HG03039 (cell line): Measurements from ENCODE around the gene SUSD3.

Experiments used
- ATAC-seq: cut with Tn5 transposase; IDR thresholded peaks from one replicate; pipeline ENCODE4 v1.9.1; 2021; ENCODE audit warnings: mild to moderate bottlenecking, moderate library complexity; ENCODE audit not compliant: unreplicated experiment

SUSD3 gene

GRCh38 chr9:93072383-93072795, 13.9 kb downstream of the SUSD3 start:
- ATAC-seq, result no peak

DNA sequence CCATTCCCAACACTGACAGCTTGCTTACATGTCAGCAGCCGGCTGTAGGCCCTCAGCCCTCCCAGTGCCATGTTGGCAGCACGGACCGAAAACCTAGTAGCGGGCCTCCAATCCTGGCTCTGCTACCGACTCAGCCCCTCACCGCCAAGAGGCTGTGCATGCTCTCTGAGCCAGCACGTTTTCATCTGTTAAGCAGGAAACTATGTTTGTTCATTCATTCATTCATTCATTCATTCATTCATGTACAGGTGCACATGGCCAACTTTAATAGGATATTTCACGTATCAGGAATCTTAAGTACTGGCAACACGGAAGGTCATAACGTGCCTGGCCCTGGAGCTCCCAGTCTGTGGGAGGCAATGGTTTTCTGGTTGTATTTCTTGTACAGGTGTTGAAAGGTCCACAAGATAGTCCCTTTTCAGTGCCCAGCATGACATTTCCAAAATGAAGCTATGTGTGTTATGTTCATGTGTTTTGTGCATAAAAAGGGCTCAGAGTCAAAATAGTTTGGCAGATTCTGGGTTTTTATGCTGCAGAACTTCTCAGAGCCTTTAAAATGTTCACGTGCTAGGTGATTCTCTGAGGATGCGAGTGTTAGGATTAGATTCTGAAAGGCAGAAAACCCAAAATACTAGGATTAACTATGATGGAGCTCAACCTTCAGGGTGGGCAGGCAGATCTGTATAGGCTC, 17.7 kb downstream of the SUSD3 start:
- no peak for ATAC-seq

- no peak for ATAC-seq
These were observed 18.3 kb downstream of the SUSD3 start for GRCh38 chr9:93076792-93077128.

DNA sequence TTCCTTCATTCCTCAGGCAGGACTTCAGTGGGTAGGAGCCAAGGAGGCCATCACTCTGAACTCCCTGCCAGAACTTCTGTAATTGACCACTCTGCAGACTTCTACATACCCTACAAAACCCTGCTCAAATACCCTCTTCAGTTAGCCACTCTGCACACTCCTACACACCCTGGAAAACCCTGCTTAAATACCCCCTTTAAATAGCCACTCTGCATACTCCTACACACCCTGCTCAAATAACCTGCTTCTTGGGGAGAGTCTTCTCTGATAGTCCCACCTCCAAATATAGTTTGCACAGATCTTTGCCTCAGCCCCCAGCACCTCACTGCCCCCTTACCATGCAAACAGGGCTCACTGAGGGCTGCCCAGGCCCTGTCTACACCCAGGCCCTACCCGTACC, 18.9 kb downstream of the SUSD3 start:
- no peak for ATAC-seq

DNA sequence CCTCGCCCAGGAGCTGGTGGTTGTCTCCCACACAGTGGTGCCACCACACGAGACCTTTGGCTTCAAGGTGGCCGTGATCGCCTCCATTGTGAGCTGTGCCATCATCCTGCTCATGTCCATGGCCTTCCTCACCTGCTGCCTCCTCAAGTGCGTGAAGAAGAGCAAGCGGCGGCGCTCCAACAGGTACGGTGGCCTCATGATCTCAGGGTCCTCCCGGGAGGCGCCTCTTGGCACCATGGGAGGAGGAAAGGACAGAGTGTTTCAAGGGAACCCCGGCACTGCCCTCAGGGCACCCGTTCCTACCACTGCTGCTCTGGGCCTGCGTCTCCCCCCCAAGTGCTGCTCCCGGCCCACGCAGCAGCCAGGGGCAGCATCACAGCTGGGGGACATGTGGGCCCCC, 19.3 kb downstream of the SUSD3 start:
- no peak for ATAC-seq

DNA sequence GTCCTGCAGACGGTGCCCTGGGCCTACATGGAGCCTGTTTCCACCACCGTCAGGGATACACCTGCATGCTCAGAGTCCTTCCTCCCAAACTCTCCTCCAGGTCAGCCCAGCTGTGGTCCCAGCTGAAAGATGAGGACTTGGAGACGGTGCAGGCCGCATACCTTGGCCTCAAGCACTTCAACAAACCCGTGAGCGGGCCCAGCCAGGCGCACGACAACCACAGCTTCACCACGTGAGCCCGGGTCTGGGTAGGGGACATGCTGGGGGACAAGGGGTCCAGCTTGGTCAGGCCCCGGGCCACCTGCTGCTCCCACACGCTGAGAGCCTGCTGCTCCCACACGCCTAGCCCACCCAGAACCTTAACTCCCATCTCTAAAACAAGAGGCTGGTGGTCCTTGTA, 20.9 kb downstream of the SUSD3 start:
- ATAC-seq, result no peak

- no peak for ATAC-seq
These were observed 21.9 kb downstream of the SUSD3 start for GRCh38 chr9:93080406-93080805.

DNA sequence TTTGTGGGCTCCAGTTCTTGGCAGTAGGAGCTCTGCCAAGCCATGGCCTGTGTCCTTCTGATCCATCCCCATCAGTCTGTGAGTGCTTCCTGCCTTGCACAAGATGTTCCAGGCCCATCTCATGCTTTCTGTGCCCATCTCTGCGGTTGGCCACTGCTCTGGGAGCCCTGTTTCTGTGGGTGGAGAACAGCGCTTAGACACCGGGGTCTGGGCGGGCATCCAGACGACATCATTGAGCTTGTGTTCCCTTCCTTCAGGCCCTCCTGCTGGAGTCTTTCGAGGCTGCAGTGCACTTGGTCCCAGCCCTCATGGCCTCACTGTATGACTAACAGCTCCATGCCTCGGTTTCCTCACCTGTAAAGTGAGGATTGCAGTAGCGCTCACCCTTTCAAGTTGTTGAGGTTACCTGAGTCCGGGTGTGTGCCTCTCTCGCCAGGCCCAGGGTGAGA, 22.6 kb downstream of the SUSD3 start:
- no peak for ATAC-seq

DNA sequence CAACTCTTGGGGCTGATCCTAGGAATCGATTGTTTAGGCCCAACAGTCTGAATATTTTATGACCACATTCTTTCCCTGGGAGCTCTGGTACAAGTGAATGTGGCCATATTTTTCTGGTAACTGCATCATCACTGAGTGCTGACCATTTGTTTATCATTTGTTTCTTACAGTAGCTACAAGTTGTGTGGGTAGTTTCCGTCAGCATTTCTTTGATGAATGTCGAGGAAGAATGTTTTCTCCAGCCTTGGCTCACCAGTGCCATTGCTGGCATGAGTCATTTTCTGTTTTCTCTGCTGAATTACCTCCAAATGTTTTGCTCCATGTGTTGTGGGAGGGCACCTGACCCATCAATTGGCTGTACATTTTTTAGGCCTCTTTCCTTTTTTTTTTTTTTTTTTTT, 23.4 kb downstream of the SUSD3 start:
- ATAC-seq, result no peak

DNA sequence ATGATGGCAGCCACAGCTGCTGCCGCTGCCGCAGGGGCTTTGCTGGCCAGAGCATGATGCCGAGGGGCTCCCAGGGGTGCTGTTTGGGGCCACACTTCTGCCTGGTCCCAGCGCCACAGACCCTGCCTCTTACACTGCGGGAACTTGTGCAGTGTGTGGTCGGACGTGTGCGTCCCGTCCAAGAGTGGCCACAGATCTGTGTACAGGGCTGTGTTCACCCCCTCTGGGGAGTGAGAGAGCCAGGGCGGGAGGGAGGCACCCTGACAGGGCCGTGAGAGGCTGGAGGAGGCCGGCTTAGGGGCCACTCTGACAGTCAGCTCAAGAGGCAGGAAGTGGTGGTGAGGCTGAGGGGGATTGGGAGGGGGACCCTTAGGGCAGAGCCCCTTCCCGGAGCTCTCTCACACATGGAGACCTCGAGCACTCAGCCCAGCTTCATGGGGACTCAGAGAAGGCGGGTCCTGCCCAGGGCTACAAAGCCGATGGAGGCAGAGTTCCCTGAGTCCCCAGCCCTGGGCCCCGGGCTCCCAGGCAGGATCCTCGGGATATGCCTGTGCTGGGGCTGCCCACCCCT, 24.4 kb downstream of the SUSD3 start:
- no peak for ATAC-seq

GRCh38 chr9:93083592-93084470, 25.3 kb downstream of the SUSD3 start:
- no peak for ATAC-seq

- no peak for ATAC-seq
These were observed 26.0 kb downstream of the SUSD3 start for GRCh38 chr9:93084471-93084881.

- no peak for ATAC-seq
These were observed 27.2 kb downstream of the SUSD3 start for GRCh38 chr9:93085676-93086075.

GRCh38 chr9:93086447-93087224, 28.1 kb downstream of the SUSD3 start:
- no peak for ATAC-seq

GRCh38 chr9:93087971-93088655, 29.6 kb downstream of the SUSD3 start:
- ATAC-seq, result no peak

- ATAC-seq, result no peak
These were observed 30.1 kb downstream of the SUSD3 start for GRCh38 chr9:93088656-93089015.

- no peak for ATAC-seq
These were observed 30.5 kb downstream of the SUSD3 start for GRCh38 chr9:93089024-93089423.

- no peak for ATAC-seq
These were observed 31.0 kb downstream of the SUSD3 start for GRCh38 chr9:93089481-93089991.

DNA sequence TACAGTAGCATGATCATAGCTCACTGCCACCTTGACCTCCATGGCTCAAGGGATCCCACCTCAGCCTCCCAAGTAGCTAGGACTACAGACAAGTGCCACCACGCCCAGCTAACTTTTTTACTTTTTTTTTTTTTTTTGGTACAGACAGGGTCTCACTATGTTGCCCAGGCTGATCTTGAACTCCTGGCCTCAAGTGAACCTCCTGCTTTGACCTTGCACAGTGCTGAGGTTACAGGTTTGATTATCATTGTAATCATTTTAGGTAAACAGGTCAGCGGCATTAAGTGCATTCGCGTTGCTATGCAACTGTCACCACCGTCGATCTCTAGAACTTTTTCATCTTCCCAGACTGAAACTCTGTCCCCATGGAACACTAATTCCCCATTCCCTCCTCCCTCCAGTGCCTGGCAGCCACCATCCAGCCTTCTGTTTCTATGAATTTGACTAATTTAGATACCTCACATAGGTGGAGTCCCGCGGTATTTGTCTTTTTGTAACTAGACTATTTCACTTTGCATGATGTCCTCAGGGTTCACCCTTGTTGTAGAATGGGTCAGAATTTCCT, 31.7 kb downstream of the SUSD3 start:
- ATAC-seq, result no peak

DNA sequence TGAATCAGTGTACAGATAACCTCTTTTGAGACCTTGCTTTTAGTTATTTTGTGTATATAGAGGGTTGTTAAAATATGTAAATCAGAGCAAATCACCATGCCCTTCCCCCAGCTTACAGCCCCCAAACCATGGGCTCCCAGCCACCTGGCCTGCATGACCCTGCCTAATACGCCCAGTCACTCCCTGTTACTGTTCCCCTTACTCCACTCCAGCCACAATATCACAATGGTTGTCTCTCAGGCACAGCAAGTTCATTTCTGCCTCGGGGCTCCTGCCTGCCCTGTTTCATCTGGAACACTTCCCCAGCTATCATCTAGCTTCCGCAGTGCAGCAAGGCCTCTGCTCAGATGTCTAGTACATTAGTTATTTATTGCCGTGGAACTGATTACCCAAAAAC, 32.6 kb downstream of the SUSD3 start:
- no peak for ATAC-seq
